Dedifferentiated amniotic fluid mesenchymal stem cell (primary cell): ENCODE data around the gene ZNRF2.
A peak's percentile ranks its signal among the peaks of the same experiment; 100 is the strongest.

Experiments
- DNase-seq: peaks from one replicate; pipeline ENCODE4 v3.0.0-alpha.2; 2016; ENCODE audit errors: extremely low spot score

Gene ZNRF2

DNA sequence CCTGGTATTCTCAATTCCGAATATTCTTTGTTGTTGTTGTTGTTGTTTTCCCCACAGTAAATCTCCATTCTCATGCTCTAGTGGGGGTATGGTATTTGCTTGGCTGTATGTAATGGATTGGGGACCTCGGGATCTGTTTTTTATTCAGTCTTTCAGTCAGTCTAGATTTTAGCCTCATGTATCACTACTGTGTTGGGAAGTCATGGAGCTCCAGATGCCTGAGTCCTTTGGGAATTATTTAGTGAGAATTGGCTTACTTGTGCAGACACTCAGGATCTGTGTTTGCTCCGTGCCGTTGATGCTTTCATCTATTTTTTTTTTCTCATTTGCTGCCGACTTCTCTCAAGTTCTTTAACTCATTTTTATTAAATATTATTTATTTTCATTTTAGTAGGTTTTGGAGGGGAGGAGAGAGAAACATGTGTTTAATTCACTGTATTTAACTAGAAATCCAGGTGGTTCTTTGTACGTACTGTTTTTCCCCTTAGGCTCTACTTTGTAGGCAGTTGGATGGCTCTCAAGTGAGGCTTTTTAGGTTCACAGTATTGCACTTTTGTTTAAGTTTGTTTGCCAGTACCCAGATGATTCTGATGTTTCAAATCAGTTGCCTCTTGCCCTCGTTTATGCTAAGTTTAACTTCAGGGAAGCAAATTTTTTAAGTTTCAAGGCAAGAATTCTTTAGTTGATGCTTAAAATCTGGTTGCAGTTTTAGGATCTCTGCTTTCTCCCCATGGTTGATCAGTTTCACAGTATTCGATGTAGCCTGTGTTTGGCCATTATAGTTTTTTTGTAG, 36.9 kb downstream of the ZNRF2 start:
- peak; percentile 30 for DNase-seq

DNA sequence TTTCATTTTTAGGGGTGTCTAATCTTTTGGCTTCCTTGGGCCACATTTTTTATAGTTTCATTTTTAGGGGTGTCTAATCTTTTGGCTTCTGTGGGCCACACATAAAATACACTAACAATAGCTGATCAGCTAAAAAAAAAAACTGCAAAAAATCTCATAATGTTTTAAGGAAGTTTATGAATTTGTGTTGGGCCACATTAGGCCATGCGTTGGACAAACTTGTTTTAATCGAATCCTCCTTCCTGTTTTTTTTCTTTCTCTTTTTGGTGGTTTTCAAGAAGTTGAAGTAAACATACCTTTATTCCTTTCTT, 37.4 kb downstream of the ZNRF2 start:
- DNase-seq = no peak

DNA sequence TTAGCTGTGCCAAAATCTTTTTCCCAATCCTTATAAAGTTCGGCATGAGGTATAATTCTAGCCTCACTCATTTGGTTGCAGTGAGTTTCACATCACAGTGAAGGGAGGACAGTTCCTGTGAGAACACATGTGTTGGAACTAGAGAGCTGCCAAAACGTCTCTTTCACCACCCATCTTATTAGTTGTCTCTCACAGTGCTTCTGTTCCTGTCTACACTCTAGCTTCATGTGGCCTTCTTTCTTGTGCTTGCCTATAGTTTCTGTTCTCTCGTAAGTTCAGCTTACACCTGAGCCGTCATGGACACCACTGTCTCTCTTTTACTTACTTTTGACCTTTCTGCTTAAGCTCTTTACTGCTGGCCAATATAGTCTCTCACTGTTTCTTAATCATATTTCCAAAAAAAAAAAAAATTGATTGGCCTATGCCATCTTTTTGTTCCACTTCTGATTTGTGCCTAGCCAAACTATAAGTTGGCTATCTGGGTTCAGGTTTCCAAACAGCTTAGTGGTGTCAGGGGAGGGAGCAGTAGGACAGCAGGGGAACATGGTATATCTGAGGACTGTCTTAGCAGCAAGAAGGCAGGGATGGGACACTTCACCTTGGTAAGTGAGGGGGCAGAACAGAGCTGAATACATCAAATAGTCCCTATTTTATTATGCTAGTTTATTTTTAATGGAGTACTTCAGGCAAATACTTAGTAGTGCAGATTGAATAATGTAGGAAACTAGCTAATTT, 38.0 kb downstream of the ZNRF2 start:
- DNase-seq = no peak

DNA sequence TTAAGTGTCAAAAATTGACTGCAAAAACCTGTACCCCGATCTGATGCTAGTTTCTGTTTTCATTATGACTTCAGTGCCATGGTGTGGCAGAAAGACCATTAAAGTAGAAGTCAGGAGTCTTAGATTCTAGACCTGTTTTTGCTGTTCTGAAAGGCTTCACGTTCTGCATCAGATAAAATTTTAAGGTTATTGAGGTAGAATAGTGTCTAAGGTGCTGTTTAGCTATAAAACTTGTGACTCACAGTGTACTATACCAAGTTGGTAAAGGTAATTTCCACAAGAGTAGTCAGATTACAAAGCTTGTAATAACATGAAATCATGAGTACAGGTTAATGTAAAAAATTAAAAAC, 38.6 kb downstream of the ZNRF2 start:
- DNase-seq = no peak

DNA sequence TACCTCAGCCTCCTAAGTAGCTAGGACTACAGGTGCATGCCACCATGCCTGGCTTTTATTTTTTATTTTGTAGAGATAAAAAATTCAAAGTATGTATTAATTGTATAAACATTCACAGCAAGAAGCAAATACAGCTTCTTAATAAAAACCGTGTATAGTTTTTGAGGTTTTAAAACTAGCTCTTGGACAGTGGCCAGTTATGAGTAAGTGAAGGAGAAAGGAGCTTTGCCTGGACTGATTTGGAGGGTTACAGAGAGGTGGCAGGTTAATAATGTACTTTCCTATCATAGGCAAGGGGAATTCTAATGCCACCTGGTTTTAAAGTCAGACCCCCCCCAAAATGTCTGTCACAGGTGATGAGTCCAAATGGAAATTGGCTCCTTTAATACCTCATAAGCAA, 43.4 kb downstream of the ZNRF2 start:
- DNase-seq = no peak

DNA sequence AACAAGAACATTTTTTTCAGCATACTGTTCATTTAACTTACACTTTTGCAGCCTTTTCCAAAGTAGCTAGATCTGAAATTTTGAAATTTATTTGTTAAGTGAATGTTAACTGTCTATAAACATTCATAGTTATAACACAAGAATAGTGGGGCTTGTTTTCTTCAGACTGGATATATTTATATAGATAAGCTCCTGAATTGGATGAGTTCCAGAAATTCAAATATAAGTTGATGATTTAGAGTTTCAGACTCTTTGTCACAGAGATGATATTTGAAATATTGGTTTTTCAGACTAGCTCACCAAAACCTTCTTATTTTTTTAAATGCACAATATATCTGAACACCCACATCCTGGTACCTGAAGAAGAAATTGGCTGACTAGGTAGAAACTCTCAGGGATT, 44.0 kb downstream of the ZNRF2 start:
- DNase-seq = no peak

DNA sequence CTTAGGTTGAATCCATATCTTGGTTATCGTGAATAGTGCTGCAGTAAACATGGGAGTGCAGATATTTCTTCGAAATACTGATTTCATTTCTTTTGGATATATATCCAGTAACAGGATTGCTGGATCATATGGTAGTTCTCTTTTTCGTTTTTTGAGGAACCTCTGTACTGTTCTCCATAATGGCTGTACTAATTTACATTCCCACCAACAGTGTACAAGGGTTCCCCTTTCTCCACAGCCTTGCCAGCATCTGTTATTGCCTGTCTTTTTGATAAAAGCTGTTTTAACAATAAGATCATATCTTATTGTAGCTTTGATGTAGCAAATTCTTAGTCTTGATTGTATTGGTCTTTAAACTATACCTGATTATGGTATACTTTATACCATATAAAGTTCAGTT, 45.3 kb downstream of the ZNRF2 start:
- DNase-seq = no peak

DNA sequence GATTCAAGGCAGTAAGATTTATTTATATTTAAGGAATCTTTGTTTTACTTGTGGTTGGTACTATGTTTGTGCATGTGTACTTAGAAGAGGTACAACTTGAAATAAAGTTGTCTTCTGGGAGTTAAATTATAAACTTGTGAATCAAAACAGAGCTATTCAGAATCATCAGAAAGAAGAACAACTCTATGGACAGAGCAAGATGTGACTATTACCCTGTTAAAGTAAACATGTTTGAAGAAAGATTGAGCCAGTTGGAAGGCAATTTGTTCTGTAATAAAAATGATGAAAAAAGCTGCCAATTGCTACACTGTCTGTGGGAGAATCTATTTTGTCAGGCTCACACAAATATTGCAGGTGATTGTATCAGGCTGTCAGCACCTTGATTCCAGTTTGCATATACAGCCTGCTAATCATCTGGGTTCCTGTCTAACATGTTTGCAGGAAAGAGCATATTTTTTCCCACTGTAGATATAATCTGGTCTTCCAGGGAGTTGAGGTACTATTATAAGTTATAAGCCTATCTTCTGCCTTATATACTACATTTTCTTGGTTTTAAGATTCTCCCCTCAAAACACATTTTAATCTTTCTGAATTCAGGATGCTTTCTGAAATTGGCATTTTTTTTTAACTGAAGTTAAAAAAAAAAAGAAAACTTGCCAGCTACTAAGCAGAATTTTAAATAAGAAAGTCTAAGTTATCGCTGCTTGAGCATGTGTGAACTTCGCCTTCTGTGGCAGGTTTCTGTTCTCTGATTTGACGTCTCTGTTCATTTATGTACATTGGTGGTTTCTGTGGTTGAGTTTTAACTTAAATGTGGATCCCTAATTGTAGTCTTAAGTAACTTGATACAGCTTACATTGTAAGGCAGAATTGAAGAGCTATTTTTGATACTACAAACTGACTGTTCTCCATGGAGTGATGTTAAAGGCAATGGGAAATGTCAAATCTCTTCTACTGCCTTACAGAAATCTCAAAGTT, 46.0 kb downstream of the ZNRF2 start:
- no peak for DNase-seq

DNA sequence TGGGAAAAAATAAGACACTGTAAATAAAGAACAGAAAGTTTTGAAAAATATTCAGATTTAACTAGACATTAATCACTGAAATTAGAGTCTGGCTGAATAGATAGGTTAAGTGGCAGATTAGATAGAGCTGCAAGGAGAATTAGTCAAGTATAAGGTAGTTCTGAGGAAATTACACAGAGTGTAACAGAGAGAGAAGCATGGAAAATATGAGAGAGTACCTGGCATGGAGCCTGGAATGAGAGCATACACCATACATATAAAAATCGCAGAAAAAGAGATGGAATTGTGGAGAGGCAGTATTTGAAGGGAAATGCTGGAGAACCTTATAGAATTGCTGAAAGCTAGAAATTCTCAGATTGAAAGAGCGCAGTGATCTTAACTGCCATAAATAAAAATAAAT, 46.9 kb downstream of the ZNRF2 start:
- no peak for DNase-seq

DNA sequence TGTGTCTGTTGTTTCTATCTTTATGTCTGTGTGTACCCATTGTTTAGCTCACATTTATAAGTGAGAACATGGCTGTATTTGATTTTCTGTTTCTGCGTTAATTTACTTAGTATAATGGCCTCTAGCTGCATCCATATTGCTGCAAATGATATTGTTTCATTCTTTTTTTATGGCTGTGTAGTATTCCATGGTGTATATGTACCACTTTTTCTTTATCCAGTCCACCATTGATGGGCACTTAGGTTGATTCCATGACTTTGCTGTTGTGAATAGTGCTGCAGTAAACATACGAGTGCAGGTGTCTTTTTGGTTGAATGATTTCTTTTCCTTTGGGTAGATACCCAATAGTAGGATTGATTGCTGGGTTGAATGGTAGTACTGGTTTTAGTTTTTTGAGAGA, 48.2 kb downstream of the ZNRF2 start:
- no peak for DNase-seq

DNA sequence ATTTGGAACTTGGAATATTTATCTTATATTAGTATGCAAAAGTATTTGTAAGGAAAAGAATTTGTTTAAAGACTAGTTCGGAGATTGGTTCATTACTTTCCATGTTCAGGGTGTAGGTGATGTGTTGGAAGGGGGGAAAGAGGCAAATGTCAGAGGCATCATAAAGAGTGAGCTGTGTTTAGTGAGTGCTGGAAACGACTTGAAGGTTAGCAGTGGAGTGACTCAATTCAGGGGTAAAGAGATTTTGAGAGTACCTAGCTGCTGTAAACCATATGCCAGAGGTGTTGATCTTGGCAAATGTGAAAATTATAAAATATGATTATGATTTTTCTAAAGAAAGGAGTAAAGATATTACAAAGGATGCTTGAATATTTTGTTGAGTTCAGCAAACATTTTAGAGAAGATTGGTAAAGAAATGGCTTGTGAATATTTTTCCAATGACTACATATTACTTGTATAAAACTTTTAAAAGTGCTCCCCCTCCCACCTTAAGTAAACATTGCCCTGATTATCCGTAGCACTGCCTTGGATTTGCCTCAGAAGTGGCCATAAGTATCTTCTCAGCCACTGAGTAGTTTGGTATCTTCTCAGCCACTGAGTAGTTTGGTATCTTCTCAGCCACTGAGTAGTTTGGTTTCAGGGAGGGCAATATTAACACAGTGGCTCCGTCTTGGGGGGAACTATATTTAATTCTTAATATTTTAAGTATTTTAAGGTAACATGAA, 51.5 kb downstream of the ZNRF2 start:
- DNase-seq = no peak

DNA sequence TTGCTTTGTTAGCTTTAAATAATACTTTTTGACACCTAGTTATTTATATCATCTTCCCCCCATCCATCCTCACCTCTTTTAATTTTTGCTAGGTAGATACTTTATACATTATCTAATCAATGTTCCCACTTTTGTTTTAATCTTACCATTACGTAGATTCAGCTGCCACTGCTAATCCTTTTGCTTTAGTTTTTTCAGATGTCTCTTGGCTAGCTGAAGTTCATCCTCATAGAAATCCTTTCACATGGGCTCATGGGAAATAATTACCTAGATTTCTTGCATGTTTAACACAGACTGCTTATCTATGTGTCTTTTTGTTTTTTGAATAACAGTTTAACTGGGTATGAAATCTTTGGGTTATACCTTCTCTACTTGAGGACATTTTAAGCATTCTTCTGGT, 60.1 kb downstream of the ZNRF2 start:
- no peak for DNase-seq

DNA sequence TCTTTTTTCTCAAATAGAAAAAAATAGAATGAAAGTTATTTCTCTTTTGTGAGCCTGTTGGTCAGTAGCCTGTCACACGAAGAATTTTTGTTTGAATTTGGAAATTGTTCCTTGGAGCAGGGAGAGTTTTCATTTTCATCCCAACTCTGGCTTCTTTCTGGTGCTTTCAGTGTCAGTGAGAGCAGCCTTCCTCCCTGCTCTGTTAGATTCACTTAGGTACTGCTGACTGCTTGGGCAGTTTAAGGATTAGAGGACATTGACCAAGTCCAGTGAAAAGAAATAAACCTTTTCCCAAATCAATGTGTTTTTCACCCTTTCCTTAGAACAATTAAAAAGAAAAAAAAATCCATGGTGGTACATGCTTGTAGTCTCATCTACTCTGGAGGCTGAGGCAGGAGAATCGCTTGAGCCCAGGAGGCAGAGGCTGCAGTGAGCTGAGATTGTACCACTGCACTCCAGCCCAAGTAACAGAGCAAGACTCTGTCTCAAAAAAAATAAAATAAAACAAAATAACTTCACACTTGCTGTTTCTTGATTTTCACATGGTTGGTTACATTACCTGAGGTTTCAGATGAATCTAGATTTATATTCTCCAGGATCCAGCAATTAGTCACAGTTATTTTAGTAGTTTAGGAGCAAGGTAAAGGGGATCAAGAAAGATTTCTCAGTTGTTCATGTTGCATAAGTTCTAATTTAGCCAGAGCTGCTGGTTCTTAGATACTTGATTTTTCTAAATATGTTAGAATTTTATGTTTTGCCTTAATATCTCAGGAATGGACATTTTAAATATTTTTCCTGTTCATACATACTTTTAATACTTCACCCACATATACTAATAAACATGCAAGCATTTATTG, 63.1 kb downstream of the ZNRF2 start:
- DNase-seq = no peak

DNA sequence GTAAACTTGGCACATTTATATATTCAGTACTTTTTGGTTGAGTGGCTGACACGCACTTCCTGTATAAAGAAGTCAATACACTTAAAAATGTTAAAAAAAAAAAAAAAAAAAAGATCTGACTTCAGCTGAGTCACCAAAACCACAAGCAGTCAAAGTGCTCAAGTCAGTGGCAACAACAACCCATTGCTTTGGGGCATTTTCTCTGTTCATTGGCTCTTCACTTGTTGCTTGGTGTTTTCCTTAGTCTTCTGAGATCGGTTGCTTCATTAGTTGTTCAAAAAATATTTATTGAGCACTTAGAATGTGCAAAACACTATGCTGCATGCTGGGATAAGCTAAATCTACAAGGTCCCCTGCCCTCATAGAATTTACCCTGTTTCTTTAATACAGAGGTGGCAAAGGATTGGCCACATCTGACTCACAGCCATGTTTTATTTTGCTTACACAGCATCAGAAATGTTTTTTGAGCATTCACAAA, 63.7 kb downstream of the ZNRF2 start:
- peak; percentile 84 for DNase-seq

DNA sequence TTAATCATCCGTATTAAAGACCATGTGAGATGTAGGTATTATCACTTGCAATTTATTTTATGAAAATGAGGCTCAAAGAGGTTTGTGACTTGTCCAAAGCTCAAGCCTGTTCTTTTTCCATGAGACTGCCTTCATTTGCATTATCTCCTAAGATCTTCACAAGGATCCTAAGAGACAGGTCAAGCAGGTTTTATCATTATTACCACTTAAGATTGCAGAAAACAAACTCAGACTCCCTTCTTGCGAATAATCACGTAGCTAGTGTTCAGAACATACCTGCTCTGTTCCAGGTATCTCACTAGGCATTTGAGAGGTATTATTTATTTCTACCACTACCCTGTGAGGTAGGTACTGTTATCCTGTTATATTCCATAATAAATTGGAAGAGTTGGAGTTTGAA, 64.8 kb downstream of the ZNRF2 start:
- DNase-seq = no peak

DNA sequence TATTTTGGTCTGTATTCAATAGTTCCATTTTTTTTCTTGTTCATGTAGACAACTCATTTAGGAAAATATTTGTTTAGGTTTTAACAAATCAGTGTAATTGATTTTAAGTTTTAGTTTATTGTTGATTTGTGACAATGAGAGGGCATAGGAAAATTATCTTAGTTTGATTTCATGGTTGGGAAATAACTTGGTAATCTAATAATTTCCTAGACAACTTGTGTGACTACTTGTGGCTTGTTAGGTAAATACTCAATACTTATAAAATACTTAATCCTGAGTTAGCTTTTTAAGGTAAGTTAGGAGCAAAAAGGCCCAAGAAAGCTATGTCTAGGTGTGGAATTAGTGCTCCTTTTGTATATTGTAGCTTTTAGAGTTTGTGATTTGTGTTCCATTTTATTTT, 65.4 kb downstream of the ZNRF2 start:
- DNase-seq = no peak

DNA sequence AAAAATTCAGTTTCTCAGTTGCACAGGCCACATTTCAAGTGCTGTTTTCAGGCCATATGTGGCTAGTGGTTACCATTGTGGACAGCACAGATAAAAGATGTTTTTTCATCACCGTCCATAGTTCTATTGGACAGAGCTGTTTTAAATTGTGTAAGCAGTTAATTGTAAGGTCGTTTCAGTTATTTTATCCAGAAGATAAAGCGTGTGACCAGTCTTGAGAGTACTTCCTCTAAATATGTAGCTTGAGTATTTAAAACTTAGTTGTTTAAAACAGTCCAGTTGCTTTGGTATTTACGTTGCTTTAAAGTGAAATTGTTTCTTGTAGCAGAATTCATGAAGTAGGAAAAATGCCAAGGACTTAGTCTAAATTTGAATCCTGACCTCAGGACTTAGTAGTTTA, 66.9 kb downstream of the ZNRF2 start:
- DNase-seq = no peak

DNA sequence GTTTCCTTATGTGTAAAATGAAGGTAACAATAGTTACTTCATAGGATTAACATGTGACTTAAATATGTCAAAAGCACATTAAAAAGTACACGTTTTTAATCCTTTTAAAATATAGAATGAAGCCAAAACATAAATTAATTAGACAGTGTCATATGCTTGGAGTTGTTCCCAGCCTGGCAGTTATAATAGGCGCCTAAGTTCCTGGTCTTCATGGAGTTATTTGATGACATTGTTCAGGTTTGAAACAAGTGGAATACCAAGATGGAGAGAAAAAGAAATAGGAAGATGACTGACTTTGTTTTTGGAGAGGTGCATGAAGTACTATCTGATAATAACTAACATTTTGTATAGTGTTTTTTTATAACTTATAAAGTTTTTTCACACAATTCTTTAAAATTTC, 67.3 kb downstream of the ZNRF2 start:
- DNase-seq = no peak

DNA sequence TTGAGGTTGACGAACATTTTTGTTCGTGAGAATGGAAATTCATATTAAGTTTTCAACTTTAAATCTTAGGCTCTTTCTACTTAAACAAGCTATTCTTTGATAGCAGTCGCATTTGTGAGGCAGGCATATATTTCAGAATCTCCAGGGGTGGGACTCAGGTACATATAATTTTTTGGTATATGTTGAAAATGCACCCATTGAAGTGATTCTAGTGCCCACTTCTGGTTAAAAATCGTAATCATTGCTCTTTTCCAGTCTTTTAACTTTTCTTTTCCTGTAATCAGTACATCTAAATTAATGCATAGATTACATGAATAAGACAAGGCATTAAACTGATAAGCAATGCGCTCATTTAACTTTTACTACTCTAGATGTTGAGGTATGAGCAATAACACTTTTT, 67.8 kb downstream of the ZNRF2 start:
- DNase-seq = no peak

DNA sequence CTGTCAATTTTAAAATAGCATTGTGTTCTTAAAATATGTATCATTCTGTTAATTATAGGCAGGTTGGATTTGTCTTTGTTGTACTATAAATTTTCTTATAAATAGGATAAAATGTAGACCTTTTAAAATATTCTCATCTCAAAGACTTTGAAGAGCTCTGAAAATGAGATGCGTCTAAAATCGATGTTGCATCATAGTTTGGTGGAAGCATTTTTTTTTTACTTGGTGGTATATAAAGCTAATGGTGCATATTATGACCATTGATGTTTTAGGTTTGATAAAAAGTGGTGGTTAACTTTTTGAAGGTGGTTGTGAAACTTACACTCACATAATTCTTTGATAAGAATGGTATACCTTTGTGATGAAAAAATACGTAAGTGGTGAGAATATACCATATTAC, 69.1 kb downstream of the ZNRF2 start:
- DNase-seq = no peak
